Uterus (tissue), 4 donors: ENCODE measurements around the gene G0S2. TPM values are rescaled to one million over a fixed set of nuclear protein-coding genes. Genes with fewer than 3 reads are reported as not detected.

Experiments used
- DNase-seq, 2 donors: peaks; one replicate each; pipeline ENCODE4 v3.0.0-alpha.2; 2019 to 2020
- H3K27ac ChIP-seq, 2 donors: fragments of 200-600 bp; sonication (generic); 1 replicate in 1 of 2; 2 replicates in 1 of 2; pipeline ENCODE4 v1.5.1; 2016 to 2018
- H3K27me3 ChIP-seq, 2 donors: fragments of 200-600 bp; sonication (generic); one replicate each; pipeline ENCODE4 v1.5.1; 2018 to 2019; ENCODE audit warnings: control low read depth in 1 of 2
- H3K36me3 ChIP-seq, 2 donors: fragments of 200-600 bp; sonication (generic); one replicate each; pipeline ENCODE4 v1.5.1; 2019; ENCODE audit warnings: control low read depth in 1 of 2
- H3K4me1 ChIP-seq, 2 donors: fragments of 200-600 bp; sonication (generic); one replicate each; pipeline ENCODE4 v1.5.1; 2018 to 2019; ENCODE audit warnings: control low read depth in 1 of 2
- H3K4me3 ChIP-seq, 2 donors: fragments of 200-600 bp; sonication (generic); 1 replicate in 1 of 2; 2 replicates in 1 of 2; pipeline ENCODE4 v1.5.1; 2018 to 2019; ENCODE audit warnings: mild to moderate bottlenecking in 1 of 2
- H3K9me3 ChIP-seq, 2 donors: fragments of 200-600 bp; sonication (generic); one replicate each; pipeline ENCODE4 v1.5.1; 2019; ENCODE audit warnings: control low read depth in 1 of 2
- POLR2A ChIP-seq, 2 donors: fragments of 450-650 bp; IDR thresholded peaks; one replicate each; pipeline ENCODE4 v1.6.1; 2016; ENCODE audit warnings: antibody characterized with exemption in 2 of 2, mild to moderate bottlenecking in 1 of 2, moderate library complexity in 1 of 2
- intact Hi-C: fragments of 100-400 bp; cut with DNase I; formaldehyde crosslinking; loops from one replicate; pipeline ENCODE4 v1.15.1; 2023; ENCODE audit warnings: low total_unique reads
- total RNA-seq, 4 donors: library from RNA; depleted of rRNA in 3 of 4; stranded (reverse); fragments of >200 nt in 3 of 4; gene quantifications; one replicate each; pipeline versions ENCODE4 v1.1.0 to v1.2.4, GENCODE V29; 2014 to 2023
- TF ChIP-seq, protein P1 (sequence below), 4 experiments: fragments of 200-600 bp in 2 of 4; fragments of 450-650 bp in 2 of 4; sonication (generic) in 2 of 4; IDR thresholded peaks; one replicate each; pipeline ENCODE4 v1.5.1; 2016 to 2019; ENCODE audit warnings: antibody characterized with exemption in 4 of 4, mild to moderate bottlenecking in 2 of 4, moderate library complexity in 1 of 4
- donor health status: DM: yes; HTN: yes; CAD: no.

Gene G0S2
- total RNA-seq, 4 donors from 2014 or later = 4.5 to 13.2 TPM; not detected in 2

DNA sequence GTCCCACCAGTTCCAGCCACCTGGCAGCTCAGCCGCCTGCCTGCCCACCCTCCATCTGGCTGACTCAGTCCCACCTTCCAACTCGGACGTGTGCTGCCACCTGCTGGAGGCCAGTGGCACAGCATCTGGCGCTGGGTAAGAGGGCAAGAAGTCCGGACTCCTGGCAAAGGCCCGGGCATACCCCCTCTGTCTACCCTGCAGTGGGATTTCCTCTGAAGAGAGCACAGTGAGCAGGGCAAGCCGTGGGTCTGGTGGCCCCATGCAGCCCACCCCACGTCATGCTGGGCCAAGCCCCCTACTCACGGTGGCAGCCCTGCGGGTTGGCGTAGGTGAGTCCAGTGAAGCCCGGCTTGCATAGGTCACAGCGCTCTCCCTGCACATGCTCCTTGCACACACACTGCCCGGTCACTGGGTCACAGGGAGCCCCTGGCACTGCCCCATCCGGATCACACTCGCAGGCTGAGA lies 47.4 kb upstream of the G0S2 start:
- Histone ChIP-seq H3K27me3 (no peaks in the 10 kb centered on the region), H3K27ac (no peak overlapping the region), H3K4me1 (peaks cover 0 to 5% of the 10 kb centered on the region in 2 donors), H3K9me3 (no peaks in the 10 kb centered on the region), H3K36me3 (no peaks in the 10 kb centered on the region), H3K4me3 (no peak overlapping the region)
- intact Hi-C loops = no loop called here
- DNase-seq = peak; percentile 56 to 66
- TF ChIP-seq, protein P1, sequence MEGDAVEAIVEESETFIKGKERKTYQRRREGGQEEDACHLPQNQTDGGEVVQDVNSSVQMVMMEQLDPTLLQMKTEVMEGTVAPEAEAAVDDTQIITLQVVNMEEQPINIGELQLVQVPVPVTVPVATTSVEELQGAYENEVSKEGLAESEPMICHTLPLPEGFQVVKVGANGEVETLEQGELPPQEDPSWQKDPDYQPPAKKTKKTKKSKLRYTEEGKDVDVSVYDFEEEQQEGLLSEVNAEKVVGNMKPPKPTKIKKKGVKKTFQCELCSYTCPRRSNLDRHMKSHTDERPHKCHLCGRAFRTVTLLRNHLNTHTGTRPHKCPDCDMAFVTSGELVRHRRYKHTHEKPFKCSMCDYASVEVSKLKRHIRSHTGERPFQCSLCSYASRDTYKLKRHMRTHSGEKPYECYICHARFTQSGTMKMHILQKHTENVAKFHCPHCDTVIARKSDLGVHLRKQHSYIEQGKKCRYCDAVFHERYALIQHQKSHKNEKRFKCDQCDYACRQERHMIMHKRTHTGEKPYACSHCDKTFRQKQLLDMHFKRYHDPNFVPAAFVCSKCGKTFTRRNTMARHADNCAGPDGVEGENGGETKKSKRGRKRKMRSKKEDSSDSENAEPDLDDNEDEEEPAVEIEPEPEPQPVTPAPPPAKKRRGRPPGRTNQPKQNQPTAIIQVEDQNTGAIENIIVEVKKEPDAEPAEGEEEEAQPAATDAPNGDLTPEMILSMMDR (IDR thresholded peaks at IDR 0.05) = peak; percentile 77 to 84 (median 80)
- no peak for TF ChIP-seq POLR2A (IDR thresholded peaks at IDR 0.05)

DNA sequence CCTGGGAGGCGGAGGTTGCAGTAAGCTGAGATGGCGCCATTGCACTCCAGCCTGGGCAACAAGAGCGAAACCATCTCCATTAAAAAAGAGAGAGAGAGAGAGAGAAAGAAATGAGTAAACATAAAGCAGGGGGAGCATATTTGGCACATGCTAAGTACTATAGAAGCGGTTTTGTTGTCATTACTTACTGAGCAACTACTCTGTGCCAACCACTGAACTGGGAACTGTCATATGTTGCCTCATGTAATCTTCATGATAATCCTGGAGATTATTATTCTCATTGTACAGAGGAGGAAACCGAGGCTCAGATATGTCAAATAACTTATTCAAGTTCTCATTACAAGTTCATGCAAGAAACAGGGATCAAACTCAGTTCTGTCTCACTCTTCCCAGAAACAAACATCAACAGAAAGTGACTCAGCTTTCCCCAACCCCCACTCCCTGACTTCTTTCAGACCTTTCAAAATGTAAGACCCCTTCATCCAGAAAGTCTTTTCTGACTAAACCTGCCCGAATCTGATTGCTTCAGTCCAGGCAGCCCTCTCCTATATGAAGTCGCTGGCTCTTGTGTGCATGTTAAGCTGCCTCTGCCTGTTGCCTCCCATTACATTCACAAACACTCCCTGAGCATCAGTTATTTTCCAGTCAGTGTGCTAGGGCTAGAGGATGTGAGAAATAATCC lies 46.5 kb upstream of the G0S2 start:
- H3K27me3 ChIP-seq = no peaks in the 10 kb centered on the region
- intact Hi-C loops = no loop called here
- H3K4me3 ChIP-seq = no peak overlapping the region
- DNase-seq = no peak
- no peak overlapping the region for H3K27ac ChIP-seq
- H3K4me1 ChIP-seq = peaks cover 0 to 5% of the 10 kb centered on the region in 2 donors
- no peaks in the 10 kb centered on the region for H3K36me3 ChIP-seq
- no peak for TF ChIP-seq POLR2A (IDR thresholded peaks at IDR 0.05)
- TF ChIP-seq, protein P1 (IDR thresholded peaks at IDR 0.05) = no peak
- H3K9me3 ChIP-seq = no peaks in the 10 kb centered on the region

DNA sequence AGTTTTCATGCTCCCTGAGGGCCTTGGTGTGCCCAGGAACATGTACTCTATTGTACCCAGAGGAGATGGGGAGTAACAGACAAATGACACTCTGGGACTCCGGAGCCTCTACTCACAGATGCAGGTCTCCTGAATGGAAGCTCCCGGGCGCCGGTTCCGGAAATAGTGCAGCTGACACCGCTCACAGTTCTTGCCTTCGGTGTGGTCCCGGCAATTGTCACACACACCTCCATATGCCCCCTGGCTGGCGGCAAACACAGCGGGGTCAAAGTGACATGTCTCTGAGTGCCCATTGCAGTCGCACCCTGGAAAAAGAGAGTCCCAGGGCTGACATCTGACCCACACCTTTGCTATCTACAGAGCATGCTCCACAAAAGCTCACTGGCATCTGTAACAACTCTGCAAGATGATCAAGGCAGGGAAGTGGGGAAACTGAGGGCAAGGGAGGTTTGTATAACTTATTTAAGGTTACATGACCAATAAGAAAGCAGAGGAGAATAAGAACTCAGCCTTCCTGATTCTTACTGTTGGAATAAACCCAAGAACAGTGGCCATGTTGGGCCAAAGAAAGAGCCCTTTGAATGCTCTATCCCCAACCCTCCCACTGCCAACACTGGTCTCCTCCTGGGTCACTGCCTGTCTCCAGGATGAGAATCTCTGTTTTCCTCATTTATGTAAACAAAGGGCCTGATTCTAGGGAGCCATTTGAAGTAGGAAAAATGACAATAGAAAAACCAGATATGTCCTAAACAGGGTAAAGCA lies 45.4 kb upstream of the G0S2 start:
- Histone ChIP-seq H3K9me3 (no peaks in the 10 kb centered on the region), H3K36me3 (no peaks in the 10 kb centered on the region), H3K27me3 (no peaks in the 10 kb centered on the region), H3K27ac (no peak overlapping the region), H3K4me3 (no peak overlapping the region), H3K4me1 (peaks cover 0 to 5% of the 10 kb centered on the region in 2 donors)
- intact Hi-C loops = no loop called here
- DNase-seq = no peak
- no peak for TF ChIP-seq POLR2A (IDR thresholded peaks at IDR 0.05)
- TF ChIP-seq, protein P1 (IDR thresholded peaks at IDR 0.05) = no peak

DNA sequence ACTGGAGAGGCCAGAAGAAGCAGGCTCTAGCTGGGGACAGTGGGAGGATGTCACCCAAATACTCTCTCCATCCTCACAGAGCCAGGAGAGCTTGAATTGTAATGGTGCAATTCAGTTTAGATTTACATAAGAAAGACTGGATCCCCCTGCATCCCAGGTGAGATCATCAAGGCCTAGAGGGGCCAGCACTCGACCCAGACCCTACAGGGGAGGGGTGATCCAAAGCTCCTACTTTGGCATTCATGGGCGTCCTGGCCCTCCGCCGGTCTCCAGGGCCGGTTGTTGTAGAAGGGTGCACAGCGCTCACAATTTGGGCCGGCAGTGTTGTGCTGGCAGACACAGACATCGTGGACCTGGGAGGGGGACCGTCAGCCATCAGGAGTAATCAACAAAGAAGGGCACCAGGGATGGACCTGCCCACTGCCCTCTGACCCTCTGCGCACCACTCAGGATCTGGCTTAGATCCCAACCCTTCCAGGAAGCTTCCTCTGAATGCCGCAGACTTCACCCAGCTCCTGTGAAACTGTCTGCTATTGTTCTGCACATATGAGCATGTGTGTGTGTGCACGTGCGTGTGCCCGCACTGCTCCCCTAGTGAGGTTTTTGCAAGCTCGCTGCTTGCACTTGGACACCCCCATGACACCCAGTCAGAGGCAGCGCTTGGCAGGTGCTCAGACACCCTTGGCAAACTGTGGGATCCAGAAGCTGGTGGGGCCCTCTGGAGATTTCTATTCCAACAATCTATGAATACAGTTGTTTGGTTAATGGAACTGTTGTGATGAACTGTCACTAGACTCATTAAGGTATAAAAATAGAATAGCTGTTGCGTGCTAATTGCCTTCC lies 44.6 kb upstream of the G0S2 start:
- Histone ChIP-seq H3K4me1 (peaks cover 0 to 5% of the 10 kb centered on the region in 2 donors), H3K4me3 (no peak overlapping the region), H3K36me3 (no peaks in the 10 kb centered on the region), H3K27ac (no peak overlapping the region), H3K27me3 (no peaks in the 10 kb centered on the region), H3K9me3 (no peaks in the 10 kb centered on the region)
- intact Hi-C loops = no loop called here
- DNase-seq = no peak
- no peak for TF ChIP-seq POLR2A (IDR thresholded peaks at IDR 0.05)
- TF ChIP-seq, protein P1 (IDR thresholded peaks at IDR 0.05) = no peak
